Osteoblast (primary cell): Measurements from ENCODE around the gene SLC1A2. TPM values are rescaled to one million over a fixed set of nuclear protein-coding genes. Genes with fewer than 3 reads are reported as not detected.

Experiments used
- DNase-seq: peaks from one replicate; pipeline ENCODE4 v3.0.0; 2011; ENCODE audit warnings: low spot score, mixed read lengths; ENCODE audit not compliant: insufficient read length; ENCODE audit errors: missing footprints
- H2AFZ ChIP-seq: 2 replicates; pipeline ENCODE4 v1.6.0; 2011; ENCODE audit warnings: mild to moderate bottlenecking, low read length
- H3K27ac ChIP-seq: 2 replicates; pipeline ENCODE4 v1.5.1; 2011; ENCODE audit warnings: mild to moderate bottlenecking, low read depth, low read length, moderate library complexity
- H3K27me3 ChIP-seq: 2 replicates; pipeline ENCODE4 v1.6.0; 2012; ENCODE audit warnings: mild to moderate bottlenecking, control low read depth, inconsistent platforms, low read length, moderate library complexity; ENCODE audit not compliant: insufficient read depth
- H3K36me3 ChIP-seq: 2 replicates; pipeline ENCODE4 v1.5.1; 2011; ENCODE audit warnings: mild to moderate bottlenecking, low read length, control low read depth, moderate library complexity; ENCODE audit not compliant: insufficient read depth
- H3K4me1 ChIP-seq: 2 replicates; pipeline ENCODE4 v1.5.1; 2011; ENCODE audit warnings: mild to moderate bottlenecking, low read length, control low read depth, moderate library complexity; ENCODE audit not compliant: insufficient read depth
- H3K4me2 ChIP-seq: 2 replicates; pipeline ENCODE4 v1.6.0; 2011; ENCODE audit warnings: mild to moderate bottlenecking, low read length; ENCODE audit not compliant: insufficient read depth
- H3K4me3 ChIP-seq: fragments of 200-600 bp; sonication (generic); 3 replicates; pipeline ENCODE4 v1.5.1; 2012; ENCODE audit warnings: mild to moderate bottlenecking, low read length, inconsistent platforms; ENCODE audit not compliant: insufficient read depth
- H3K79me2 ChIP-seq: 2 replicates; pipeline ENCODE4 v1.6.0; 2012; ENCODE audit warnings: mild to moderate bottlenecking, low read length, control low read depth, inconsistent platforms; ENCODE audit not compliant: insufficient read depth
- H3K9me3 ChIP-seq: 2 replicates; pipeline ENCODE4 v1.5.1; 2011; ENCODE audit warnings: low read depth, low read length, control low read depth
- H4K20me1 ChIP-seq: 2 replicates; pipeline ENCODE4 v1.6.0; 2012; ENCODE audit warnings: mild to moderate bottlenecking, low read length, control low read depth; ENCODE audit not compliant: insufficient read depth
- total RNA-seq: library from RNA; depleted of rRNA; stranded (reverse); fragments of >200 nt; gene quantifications from 2 replicates; pipeline ENCODE4 v1.2.3, GENCODE V29; 2012
- TF ChIP-seq, protein P1 (sequence below): IDR thresholded peaks from 2 replicates; pipeline ENCODE4 v1.5.1; 2011; ENCODE audit warnings: mild to moderate bottlenecking, low read depth, low read length, moderate library complexity; ENCODE audit errors: extremely low read depth

The SLC1A2 gene
- total RNA-seq, 1 donor: 0.72 TPM

DNA sequence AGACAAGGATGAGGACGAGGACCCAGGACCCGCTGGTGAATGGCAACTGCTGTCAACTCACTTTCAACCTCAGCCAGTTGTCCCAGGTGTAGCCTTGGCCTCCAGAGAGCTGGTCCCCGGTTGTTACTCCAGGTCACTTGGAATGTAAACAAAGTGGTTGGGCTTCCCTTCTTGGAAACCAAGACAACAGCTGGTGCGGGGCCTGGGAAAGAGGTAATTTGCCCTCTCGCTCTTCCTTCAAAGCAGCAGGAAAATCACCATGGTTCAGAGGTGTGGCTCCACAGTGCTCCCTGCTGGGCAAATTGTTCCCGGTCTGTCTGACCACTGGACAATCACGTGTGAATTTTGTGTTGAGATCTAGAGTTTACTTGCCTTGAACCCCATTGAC, 15.0 kb downstream of the SLC1A2 start:
- Histone ChIP-seq H2AFZ (no peak overlapping the region), H3K4me3 (peak overlapping the region; percentile 15), H4K20me1 (no peaks in the 10 kb centered on the region), H3K27ac (no peak overlapping the region), H3K4me1 (no peaks in the 10 kb centered on the region), H3K9me3 (no peaks in the 10 kb centered on the region), H3K79me2 (no peaks in the 10 kb centered on the region), H3K36me3 (no peaks in the 10 kb centered on the region), H3K4me2 (peak overlapping the region; percentile 71), H3K27me3 (peaks cover 5% of the 10 kb centered on the region)
- TF ChIP-seq, protein P1, sequence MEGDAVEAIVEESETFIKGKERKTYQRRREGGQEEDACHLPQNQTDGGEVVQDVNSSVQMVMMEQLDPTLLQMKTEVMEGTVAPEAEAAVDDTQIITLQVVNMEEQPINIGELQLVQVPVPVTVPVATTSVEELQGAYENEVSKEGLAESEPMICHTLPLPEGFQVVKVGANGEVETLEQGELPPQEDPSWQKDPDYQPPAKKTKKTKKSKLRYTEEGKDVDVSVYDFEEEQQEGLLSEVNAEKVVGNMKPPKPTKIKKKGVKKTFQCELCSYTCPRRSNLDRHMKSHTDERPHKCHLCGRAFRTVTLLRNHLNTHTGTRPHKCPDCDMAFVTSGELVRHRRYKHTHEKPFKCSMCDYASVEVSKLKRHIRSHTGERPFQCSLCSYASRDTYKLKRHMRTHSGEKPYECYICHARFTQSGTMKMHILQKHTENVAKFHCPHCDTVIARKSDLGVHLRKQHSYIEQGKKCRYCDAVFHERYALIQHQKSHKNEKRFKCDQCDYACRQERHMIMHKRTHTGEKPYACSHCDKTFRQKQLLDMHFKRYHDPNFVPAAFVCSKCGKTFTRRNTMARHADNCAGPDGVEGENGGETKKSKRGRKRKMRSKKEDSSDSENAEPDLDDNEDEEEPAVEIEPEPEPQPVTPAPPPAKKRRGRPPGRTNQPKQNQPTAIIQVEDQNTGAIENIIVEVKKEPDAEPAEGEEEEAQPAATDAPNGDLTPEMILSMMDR: peak; percentile 77
- no peak for DNase-seq

DNA sequence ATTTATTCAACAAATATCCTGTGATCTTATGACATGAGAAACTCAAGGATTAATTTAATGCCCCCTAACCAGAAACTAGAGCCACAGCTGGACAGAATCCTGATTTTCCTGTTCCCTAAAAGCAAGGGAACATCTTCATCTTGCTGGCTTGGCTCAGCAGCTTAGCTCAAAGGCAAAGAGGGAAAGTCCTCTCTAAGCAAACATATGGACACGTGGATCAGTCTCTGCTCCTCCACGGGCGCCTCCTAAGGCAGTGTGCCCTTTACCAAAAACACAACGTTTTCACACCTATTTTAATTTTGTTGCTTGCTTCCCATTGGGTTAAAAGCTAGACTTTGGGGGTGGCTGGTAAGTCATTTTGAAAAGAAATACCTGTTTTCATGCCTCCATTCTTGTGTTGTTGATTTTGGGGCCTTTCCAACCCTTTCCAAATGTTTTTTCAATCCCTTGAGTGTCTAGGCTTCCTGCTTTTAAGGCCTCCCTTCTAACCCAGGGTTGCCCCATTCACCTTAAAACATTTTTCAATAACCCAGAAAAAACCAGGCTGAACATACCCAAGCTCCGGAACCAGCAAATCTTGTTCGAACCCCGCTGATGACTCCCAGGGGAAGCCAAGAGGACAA, 15.5 kb downstream of the SLC1A2 start:
- Histone ChIP-seq H3K36me3 (no peaks in the 10 kb centered on the region), H4K20me1 (no peaks in the 10 kb centered on the region), H3K27me3 (peaks cover 4% of the 10 kb centered on the region), H3K79me2 (no peaks in the 10 kb centered on the region), H3K4me1 (peaks cover 3% of the 10 kb centered on the region), H2AFZ (no peak overlapping the region), H3K27ac (no peak overlapping the region), H3K4me2 (no peak overlapping the region), H3K9me3 (no peaks in the 10 kb centered on the region), H3K4me3 (no peak overlapping the region)
- no peak for DNase-seq
- TF ChIP-seq, protein P1: no peak

DNA sequence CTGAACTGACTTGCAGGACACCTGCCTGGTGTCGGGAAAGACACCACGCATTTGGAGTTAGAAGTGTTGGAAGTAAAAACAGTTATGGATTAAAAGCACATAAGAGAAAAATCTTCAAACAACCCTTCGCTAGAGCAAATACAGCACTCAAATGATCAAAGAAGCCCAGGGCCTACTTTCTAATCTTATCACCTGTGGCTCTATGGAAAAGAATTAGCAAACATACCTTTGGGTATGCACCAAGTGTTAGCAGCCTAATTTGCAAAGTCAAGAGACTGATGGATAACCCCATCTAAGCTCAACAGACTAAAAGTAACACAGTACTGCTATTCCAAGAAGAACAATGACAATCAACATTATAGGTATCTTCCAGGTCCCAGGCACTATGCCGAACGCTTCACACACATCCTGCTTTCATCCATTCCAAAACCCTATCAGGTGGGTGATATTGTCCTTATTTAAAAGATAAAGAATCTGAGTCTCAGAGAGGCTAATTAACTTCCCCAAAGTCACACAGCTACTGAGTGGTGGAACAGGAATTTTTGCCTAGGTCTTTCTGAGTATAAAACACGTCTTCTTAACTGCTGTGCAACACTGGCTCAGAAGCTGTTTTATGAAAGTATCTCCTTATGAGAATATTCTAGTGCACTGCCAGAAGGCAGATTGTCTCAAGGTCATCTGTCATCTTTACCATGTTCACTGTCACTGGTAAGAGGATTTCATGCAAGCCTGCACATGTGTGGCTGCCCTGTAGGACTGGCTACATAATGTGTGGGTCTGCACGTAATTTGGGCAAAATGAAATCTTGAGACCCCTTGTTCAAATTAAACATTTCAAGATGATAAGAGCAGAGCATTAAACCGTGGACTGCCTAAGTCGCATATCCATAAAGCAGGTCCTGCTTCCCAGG, 16.4 kb downstream of the SLC1A2 start:
- H3K9me3 ChIP-seq: no peaks in the 10 kb centered on the region
- no peaks in the 10 kb centered on the region for H4K20me1 ChIP-seq
- no peaks in the 10 kb centered on the region for H3K27me3 ChIP-seq
- no peaks in the 10 kb centered on the region for H3K36me3 ChIP-seq
- TF ChIP-seq, protein P1: no peak
- H3K4me1 ChIP-seq: peaks cover 6% of the 10 kb centered on the region
- H2AFZ ChIP-seq: no peak overlapping the region
- no peak overlapping the region for H3K4me2 ChIP-seq
- no peaks in the 10 kb centered on the region for H3K79me2 ChIP-seq
- H3K27ac ChIP-seq: no peak overlapping the region
- DNase-seq: no peak
- H3K4me3 ChIP-seq: no peak overlapping the region

DNA sequence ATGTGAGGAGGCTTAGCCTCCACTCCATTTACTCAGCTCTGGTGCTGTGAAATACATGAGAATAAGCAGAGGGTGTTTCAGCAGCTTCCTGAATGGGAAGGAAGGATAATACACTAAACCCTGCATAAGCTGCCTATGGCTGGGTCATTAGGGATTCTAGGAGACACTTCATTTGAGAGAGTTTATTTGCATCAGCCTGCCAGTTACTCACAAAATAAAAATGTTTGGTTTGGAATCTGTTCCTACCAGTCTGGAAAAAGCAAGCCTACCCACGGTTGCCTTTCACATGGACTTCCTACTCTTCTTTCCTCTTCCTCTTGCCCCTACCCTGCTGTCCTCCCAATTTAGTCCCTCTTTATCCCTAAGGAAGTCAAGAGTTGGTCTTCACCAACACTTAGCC, 20.5 kb downstream of the SLC1A2 start:
- DNase-seq: no peak
- Histone ChIP-seq H3K4me2 (no peak overlapping the region), H3K79me2 (no peaks in the 10 kb centered on the region), H3K4me3 (no peak overlapping the region), H2AFZ (peak overlapping the region; percentile 20), H3K36me3 (no peaks in the 10 kb centered on the region), H3K27me3 (no peaks in the 10 kb centered on the region), H3K27ac (no peak overlapping the region), H4K20me1 (no peaks in the 10 kb centered on the region), H3K4me1 (peaks cover 6% of the 10 kb centered on the region), H3K9me3 (no peaks in the 10 kb centered on the region)
- TF ChIP-seq, protein P1: no peak
